Type B pancreatic cell (in vitro differentiated cells): ENCODE data around the gene POLR1D. TPM values are rescaled to one million over a fixed set of nuclear protein-coding genes. Genes with fewer than 3 reads are reported as not detected.

Experiments
- DNase-seq: peaks from one replicate; pipeline ENCODE4 v3.0.0; 2021; ENCODE audit warnings: mixed read lengths; ENCODE audit not compliant: unreplicated experiment; ENCODE audit errors: extremely low spot score
- H3K27ac Mint-ChIP-seq: 2 replicates; pipeline ENCODE4 v1.8.0; 2021; ENCODE audit warnings: mild to moderate bottlenecking, mixed read lengths
- H3K27me3 Mint-ChIP-seq: 2 replicates; pipeline ENCODE4 v1.8.0; 2021; ENCODE audit warnings: mixed read lengths
- H3K36me3 Mint-ChIP-seq: 2 replicates; pipeline ENCODE4 v1.8.0; 2021; ENCODE audit warnings: mixed read lengths
- H3K4me1 Mint-ChIP-seq: one replicate; pipeline ENCODE4 v1.8.0; 2021; ENCODE audit warnings: mixed read lengths; ENCODE audit not compliant: unreplicated experiment
- H3K4me3 Mint-ChIP-seq: 2 replicates; pipeline ENCODE4 v1.8.0; 2021; ENCODE audit warnings: mild to moderate bottlenecking, mixed read lengths
- H3K9me3 Mint-ChIP-seq: 2 replicates; pipeline ENCODE4 v1.8.0; 2021; ENCODE audit warnings: mixed read lengths
- CTCF ChIP-seq: fragments of 200-600 bp; sonication (generic); conservative IDR thresholded peaks from 2 replicates; pipeline ENCODE4 v1.5.0; 2021; ENCODE audit warnings: antibody characterized with exemption, mild to moderate bottlenecking
- total RNA-seq: library from RNA; stranded (reverse); gene quantifications from 2 replicates; pipeline ENCODE4 v1.2.1, GENCODE V29; 2021; ENCODE audit warnings: low replicate concordance

Gene POLR1D
- total RNA-seq, 1 donor from 2014 or later = 118 TPM

- H3K27ac Mint-ChIP-seq = no peak overlapping the region
- peaks cover 38% of the 10 kb centered on the region for H3K36me3 Mint-ChIP-seq
- no peak for TF ChIP-seq CTCF
- H3K4me1 Mint-ChIP-seq = no peaks in the 10 kb centered on the region
- no peak overlapping the region for H3K4me3 Mint-ChIP-seq
- no peaks in the 10 kb centered on the region for H3K27me3 Mint-ChIP-seq
- peaks cover 8% of the 10 kb centered on the region for H3K9me3 Mint-ChIP-seq
- DNase-seq = no peak
These were observed 32.4 kb downstream of the POLR1D start for GRCh38 chr13:27654059-27654458.

GRCh38 chr13:27654816-27655215 lies 33.1 kb downstream of the POLR1D start:
- TF ChIP-seq CTCF = no peak
- H3K27me3 Mint-ChIP-seq = no peaks in the 10 kb centered on the region
- no peak overlapping the region for H3K27ac Mint-ChIP-seq
- H3K36me3 Mint-ChIP-seq = peaks cover 32% of the 10 kb centered on the region
- DNase-seq = no peak
- peaks cover 5% of the 10 kb centered on the region for H3K9me3 Mint-ChIP-seq
- no peak overlapping the region for H3K4me3 Mint-ChIP-seq
- H3K4me1 Mint-ChIP-seq = no peaks in the 10 kb centered on the region

DNA sequence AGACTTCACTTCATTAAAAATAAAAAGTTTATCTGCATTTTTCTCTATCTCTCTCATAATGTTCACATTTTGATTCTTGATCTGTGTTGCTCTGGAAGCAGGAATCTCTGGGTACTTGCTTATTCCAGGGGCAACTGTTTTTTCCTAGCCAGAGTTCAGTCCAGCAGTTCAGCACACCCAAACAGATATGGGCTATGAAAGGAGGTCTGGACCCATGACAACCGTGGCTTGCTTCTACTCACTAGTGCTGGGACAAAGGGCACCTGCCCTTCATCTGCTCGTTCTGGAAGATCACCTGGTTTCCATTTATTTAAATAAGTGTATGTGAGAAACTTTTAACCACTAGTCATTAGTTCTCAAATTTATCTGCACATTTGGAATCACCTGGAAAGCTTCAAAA lies 36.0 kb downstream of the POLR1D start:
- H3K9me3 Mint-ChIP-seq = no peaks in the 10 kb centered on the region
- TF ChIP-seq CTCF = no peak
- H3K27me3 Mint-ChIP-seq = no peaks in the 10 kb centered on the region
- no peak overlapping the region for H3K4me3 Mint-ChIP-seq
- H3K4me1 Mint-ChIP-seq = no peaks in the 10 kb centered on the region
- H3K36me3 Mint-ChIP-seq = peaks cover 9% of the 10 kb centered on the region
- DNase-seq = no peak
- no peak overlapping the region for H3K27ac Mint-ChIP-seq

DNA sequence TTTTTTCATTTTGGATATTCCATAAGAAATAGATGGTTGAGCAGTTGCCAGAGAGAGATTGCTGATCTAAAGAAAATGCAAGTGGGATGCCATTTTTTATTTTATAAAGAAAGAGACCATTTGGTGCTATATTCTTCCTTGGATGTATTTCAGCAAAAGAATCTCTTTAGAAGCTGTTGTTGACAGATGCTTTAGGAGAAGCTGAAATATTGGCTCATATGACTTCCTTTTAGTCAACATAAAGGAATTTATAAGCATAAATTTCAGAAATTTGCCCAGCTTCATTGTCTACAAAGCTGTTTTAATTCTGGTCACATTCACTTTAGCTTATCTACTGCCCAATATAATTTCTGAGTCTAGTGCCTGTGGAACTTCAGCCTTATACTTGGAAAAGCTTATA lies 36.9 kb downstream of the POLR1D start:
- no peak overlapping the region for H3K4me3 Mint-ChIP-seq
- H3K27me3 Mint-ChIP-seq = no peaks in the 10 kb centered on the region
- no peak overlapping the region for H3K27ac Mint-ChIP-seq
- no peaks in the 10 kb centered on the region for H3K4me1 Mint-ChIP-seq
- H3K9me3 Mint-ChIP-seq = no peaks in the 10 kb centered on the region
- peaks cover 10% of the 10 kb centered on the region for H3K36me3 Mint-ChIP-seq
- no peak for TF ChIP-seq CTCF
- DNase-seq = no peak

DNA sequence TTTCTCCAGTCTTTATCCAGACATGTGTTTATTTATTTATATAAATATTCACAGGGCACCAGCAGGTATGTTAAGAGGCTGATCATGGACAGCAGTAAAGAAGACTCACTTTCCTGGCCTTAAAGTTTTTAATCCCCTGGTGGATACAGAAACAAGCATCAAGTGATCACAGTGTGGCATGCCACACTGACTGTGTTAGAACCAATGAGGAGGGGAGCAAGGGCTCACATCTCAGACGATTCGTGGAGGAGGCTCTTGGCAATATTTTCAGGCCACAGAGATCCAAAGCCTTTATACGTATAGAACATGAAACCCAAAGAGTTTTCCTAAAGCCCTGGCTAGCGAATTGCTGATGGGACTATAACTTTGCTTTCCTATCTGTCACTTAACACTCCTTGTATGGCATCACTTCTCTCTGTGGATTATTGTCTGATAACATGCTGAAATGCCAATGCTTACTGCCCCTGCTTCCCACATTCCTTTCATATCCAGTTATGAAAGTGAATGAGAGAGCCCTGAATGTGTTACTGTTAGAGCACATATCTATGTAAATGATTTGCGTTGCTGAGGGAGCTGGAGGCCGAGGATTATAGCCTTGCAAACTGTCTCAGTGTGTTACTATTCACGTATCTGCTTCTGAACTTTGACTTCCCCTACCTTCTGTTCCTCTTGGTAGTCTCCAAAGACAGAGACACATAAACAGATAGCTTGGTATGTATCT lies 37.6 kb downstream of the POLR1D start:
- H3K36me3 Mint-ChIP-seq = peaks cover 10% of the 10 kb centered on the region
- no peaks in the 10 kb centered on the region for H3K9me3 Mint-ChIP-seq
- H3K4me3 Mint-ChIP-seq = no peak overlapping the region
- no peaks in the 10 kb centered on the region for H3K4me1 Mint-ChIP-seq
- no peak for DNase-seq
- no peaks in the 10 kb centered on the region for H3K27me3 Mint-ChIP-seq
- TF ChIP-seq CTCF = no peak
- H3K27ac Mint-ChIP-seq = no peak overlapping the region
